Fibroblast of pulmonary artery (primary cell): ENCODE measurements around the gene PSAT1.

Experiments used
- DNase-seq: peaks from one replicate; pipeline ENCODE4 v3.0.0-alpha.2; 2010; ENCODE audit warnings: low read depth
- H3K4me3 ChIP-seq: replicated peaks from 2 replicates; pipeline ENCODE4 v1.5.1; 2011; ENCODE audit warnings: low read depth, mild to moderate bottlenecking, control low read depth, low read length, moderate library complexity
- CTCF ChIP-seq: IDR thresholded peaks from 2 replicates; pipeline ENCODE4 v1.5.1; 2011; ENCODE audit warnings: mild to moderate bottlenecking, control low read depth, low read length, inconsistent platforms; ENCODE audit errors: missing control alignments

PSAT1 gene

GRCh38 chr9:78314953-78315870, 18.3 kb downstream of the PSAT1 start:
- peak; percentile 45 for DNase-seq
- no peak overlapping the region for H3K4me3 ChIP-seq
- TF ChIP-seq CTCF: no peak

- no peak for DNase-seq
- H3K4me3 ChIP-seq: no peak overlapping the region
- no peak for TF ChIP-seq CTCF
Measured at GRCh38 chr9:78316166-78316892, 19.4 kb downstream of the PSAT1 start.

GRCh38 chr9:78319197-78320029, 22.5 kb downstream of the PSAT1 start:
- no peak for DNase-seq
- H3K4me3 ChIP-seq: no peak overlapping the region
- no peak for TF ChIP-seq CTCF

- DNase-seq: no peak
- no peak overlapping the region for H3K4me3 ChIP-seq
- no peak for TF ChIP-seq CTCF
Measured at GRCh38 chr9:78320030-78320693, 23.2 kb downstream of the PSAT1 start.

GRCh38 chr9:78320875-78321496, 24.1 kb downstream of the PSAT1 start:
- peak; percentile 22 for DNase-seq
- TF ChIP-seq CTCF: no peak
- no peak overlapping the region for H3K4me3 ChIP-seq

- no peak overlapping the region for H3K4me3 ChIP-seq
- no peak for DNase-seq
- TF ChIP-seq CTCF: no peak
Measured at GRCh38 chr9:78321505-78321904, 24.6 kb downstream of the PSAT1 start.
